ENCODE results near the gene CNTNAP2. TPM values are rescaled to one million over a fixed set of nuclear protein-coding genes. Genes with fewer than 3 reads are reported as not detected.

The CNTNAP2 gene
- total RNA-seq, 1 donor, result 7.6 TPM

- no peak overlapping the region for H3K4me3 ChIP-seq (ENCODE audit: insufficient read depth, low read length)
- no peak overlapping the region for H3K27ac ChIP-seq (ENCODE audit: low read depth, low read length)
- H3K27me3 ChIP-seq (ENCODE audit: insufficient read depth, low read length), result no peaks in the 10 kb centered on the region
- no peaks in the 10 kb centered on the region for H3K4me1 ChIP-seq (ENCODE audit: insufficient read depth, low read length)
- no peak overlapping the region for H2AFZ ChIP-seq (ENCODE audit: low read length)
- H3K9me3 ChIP-seq (ENCODE audit: low read depth, low read length), result no peaks in the 10 kb centered on the region
- no peak for DNase-seq (ENCODE audit: insufficient read length, low spot score, missing footprints)
- no peaks in the 10 kb centered on the region for H3K79me2 ChIP-seq (ENCODE audit: insufficient read depth, low read length)
- H3K4me2 ChIP-seq (ENCODE audit: insufficient read depth, low read length), result no peak overlapping the region
- no peak for TF ChIP-seq CTCF (IDR thresholded peaks at IDR 0.05; ENCODE audit: extremely low read depth, low read depth, low read length)
- no peaks in the 10 kb centered on the region for H3K36me3 ChIP-seq (ENCODE audit: insufficient read depth, low read length)
- H4K20me1 ChIP-seq (ENCODE audit: insufficient read depth, low read length), result no peaks in the 10 kb centered on the region
Observed at GRCh38 chr7:147578196-147578595, 1461.6 kb downstream of the CNTNAP2 start.

GRCh38 chr7:147579148-147579547 lies 1462.5 kb downstream of the CNTNAP2 start:
- no peaks in the 10 kb centered on the region for H3K4me1 ChIP-seq (ENCODE audit: insufficient read depth, low read length)
- H3K9me3 ChIP-seq (ENCODE audit: low read depth, low read length), result no peaks in the 10 kb centered on the region
- no peak for DNase-seq (ENCODE audit: insufficient read length, low spot score, missing footprints)
- no peak overlapping the region for H3K27ac ChIP-seq (ENCODE audit: low read depth, low read length)
- no peaks in the 10 kb centered on the region for H3K36me3 ChIP-seq (ENCODE audit: insufficient read depth, low read length)
- H3K4me3 ChIP-seq (ENCODE audit: insufficient read depth, low read length), result no peak overlapping the region
- H3K79me2 ChIP-seq (ENCODE audit: insufficient read depth, low read length), result no peaks in the 10 kb centered on the region
- TF ChIP-seq CTCF (IDR thresholded peaks at IDR 0.05; ENCODE audit: extremely low read depth, low read depth, low read length), result no peak
- H2AFZ ChIP-seq (ENCODE audit: low read length), result no peak overlapping the region
- H4K20me1 ChIP-seq (ENCODE audit: insufficient read depth, low read length), result no peaks in the 10 kb centered on the region
- H3K4me2 ChIP-seq (ENCODE audit: insufficient read depth, low read length), result no peak overlapping the region
- no peaks in the 10 kb centered on the region for H3K27me3 ChIP-seq (ENCODE audit: insufficient read depth, low read length)

- Histone ChIP-seq H3K27me3 (ENCODE audit: insufficient read depth, low read length) (no peaks in the 10 kb centered on the region), H4K20me1 (ENCODE audit: insufficient read depth, low read length) (no peaks in the 10 kb centered on the region), H3K9me3 (ENCODE audit: low read depth, low read length) (no peaks in the 10 kb centered on the region), H3K36me3 (ENCODE audit: insufficient read depth, low read length) (no peaks in the 10 kb centered on the region), H2AFZ (ENCODE audit: low read length) (no peak overlapping the region), H3K4me2 (ENCODE audit: insufficient read depth, low read length) (no peak overlapping the region), H3K27ac (ENCODE audit: low read depth, low read length) (no peak overlapping the region), H3K4me1 (ENCODE audit: insufficient read depth, low read length) (no peaks in the 10 kb centered on the region), H3K4me3 (ENCODE audit: insufficient read depth, low read length) (no peak overlapping the region), H3K79me2 (ENCODE audit: insufficient read depth, low read length) (no peaks in the 10 kb centered on the region)
- DNase-seq (ENCODE audit: insufficient read length, low spot score, missing footprints), result no peak
- TF ChIP-seq CTCF (IDR thresholded peaks at IDR 0.05; ENCODE audit: extremely low read depth, low read depth, low read length), result no peak
Observed at GRCh38 chr7:147584771-147585193, 1468.2 kb downstream of the CNTNAP2 start.

- H3K9me3 ChIP-seq (ENCODE audit: low read depth, low read length), result no peaks in the 10 kb centered on the region
- H4K20me1 ChIP-seq (ENCODE audit: insufficient read depth, low read length), result no peaks in the 10 kb centered on the region
- no peak for TF ChIP-seq CTCF (IDR thresholded peaks at IDR 0.05; ENCODE audit: extremely low read depth, low read depth, low read length)
- H3K4me1 ChIP-seq (ENCODE audit: insufficient read depth, low read length), result no peaks in the 10 kb centered on the region
- no peaks in the 10 kb centered on the region for H3K79me2 ChIP-seq (ENCODE audit: insufficient read depth, low read length)
- DNase-seq (ENCODE audit: insufficient read length, low spot score, missing footprints), result no peak
- H3K27me3 ChIP-seq (ENCODE audit: insufficient read depth, low read length), result no peaks in the 10 kb centered on the region
- H3K36me3 ChIP-seq (ENCODE audit: insufficient read depth, low read length), result no peaks in the 10 kb centered on the region
- no peak overlapping the region for H2AFZ ChIP-seq (ENCODE audit: low read length)
- no peak overlapping the region for H3K4me2 ChIP-seq (ENCODE audit: insufficient read depth, low read length)
- no peak overlapping the region for H3K4me3 ChIP-seq (ENCODE audit: insufficient read depth, low read length)
- H3K27ac ChIP-seq (ENCODE audit: low read depth, low read length), result no peak overlapping the region
Observed at GRCh38 chr7:147586110-147586509, 1469.5 kb downstream of the CNTNAP2 start.
